OCI-LY3 (cell line): ENCODE data around the gene IFNA5.

ENCODE experiments used
- CTCF ChIP-seq: fragments of 200-600, 300-600 bp; sonication (generic); IDR thresholded peaks from 2 replicates; pipeline ENCODE4 v1.5.1; 2014; ENCODE audit warnings: antibody characterized with exemption, low read length, low read depth
- EZH2phosphoT487 ChIP-seq: fragments of 200-600 bp; shearing (Covaris generic); IDR thresholded peaks from 2 replicates; pipeline ENCODE4 v1.6.1; 2018; ENCODE audit warnings: antibody characterized with exemption, mixed run types, low read depth

GRCh38 chr9:21350787-21351186 lies 45.7 kb upstream of the IFNA5 start, which contains the start of gene IFNA6:
- TF ChIP-seq CTCF, result no peak
- TF ChIP-seq EZH2phosphoT487, result no peak
